Lower leg skin (tissue), 3 donors: Measurements from ENCODE around the gene TBX19.

Source experiments
- CTCF ChIP-seq, 3 donors: fragments of 450-650 bp; IDR thresholded peaks; one replicate each; pipeline ENCODE4 v1.5.1; 2016; ENCODE audit warnings: antibody characterized with exemption in 3 of 3, mild to moderate bottlenecking in 3 of 3, moderate library complexity in 2 of 3
- POLR2A ChIP-seq, 2 donors: fragments of 450-650 bp; IDR thresholded peaks; one replicate each; pipeline ENCODE4 v1.6.1; 2016 to 2017; ENCODE audit warnings: antibody characterized with exemption in 2 of 2, mild to moderate bottlenecking in 1 of 2, moderate library complexity in 1 of 2

DNA sequence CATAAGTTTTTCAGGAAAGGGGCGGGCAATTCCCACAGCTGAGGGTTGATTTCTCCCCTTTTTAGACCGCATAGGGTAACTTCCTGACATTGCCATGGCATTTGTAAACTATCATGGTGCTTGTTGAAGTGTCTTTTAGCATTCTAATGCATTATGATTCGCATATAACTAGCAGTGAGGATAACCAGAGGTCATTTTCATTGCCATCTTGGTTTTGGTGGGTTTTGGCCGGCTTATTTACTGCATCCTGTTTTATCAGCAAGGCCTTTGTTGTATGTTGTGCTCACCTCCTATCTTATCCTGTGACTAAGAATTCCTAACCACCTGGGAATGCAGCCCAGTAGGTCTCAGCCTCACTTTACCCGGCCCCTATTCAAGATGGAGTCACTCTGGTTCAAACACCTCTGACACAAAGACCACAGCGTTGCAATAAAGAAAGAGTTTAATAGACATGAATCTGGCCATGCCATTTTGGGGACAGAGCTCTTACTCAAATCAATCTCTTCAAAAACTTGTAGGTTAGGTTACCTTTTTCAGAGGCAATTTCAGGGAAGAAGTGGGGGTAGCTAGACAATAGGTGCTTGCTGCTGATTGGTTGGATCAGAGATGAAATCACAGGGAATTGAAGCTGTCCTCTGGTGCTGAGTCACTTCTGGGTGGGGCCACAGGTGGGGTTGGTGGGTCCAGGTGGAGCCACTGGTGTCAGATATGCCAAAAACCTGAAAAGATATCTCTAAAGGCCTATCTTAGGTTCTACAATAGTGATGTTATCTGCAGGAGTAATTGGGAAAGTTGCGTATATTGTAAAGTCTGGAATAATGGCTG is 23.3 kb downstream of the TBX19 start:
- TF ChIP-seq CTCF (IDR thresholded peaks at IDR 0.05) (no peak), POLR2A (IDR thresholded peaks at IDR 0.05) (no peak)
